Activated CD4-positive, alpha-beta T cell treated with anti-CD3 and anti-CD28 coated beads, Interleukin-2, Interleukin-6, amounts not matched to agents 100 ng/mL and 50 ng/mL, durations not matched to agents 16 hours and 8 hours (primary cell): ENCODE results near the gene SON.
A peak's percentile ranks its signal among the peaks of the same experiment; 100 is the strongest.
"Not testable (repeated sequence)": the region's sequence is repeated elsewhere in the genome, so short reads cannot be mapped to it uniquely, and the experiment has no call there.

ENCODE experiments used
- DNase-seq: peaks from one replicate; pipeline ENCODE4 v3.0.0-alpha.2; 2020

Gene SON

GRCh38 chr21:33576741-33577141, 33.9 kb downstream of the SON start:
- DNase-seq, result not testable (repeated sequence)

- no peak for DNase-seq
Measured at GRCh38 chr21:33578214-33578613, 35.4 kb downstream of the SON start.

- peak; percentile 14 for DNase-seq
Measured at GRCh38 chr21:33578959-33579542, 36.2 kb downstream of the SON start.

GRCh38 chr21:33584455-33584854, 41.6 kb downstream of the SON start:
- DNase-seq, result no peak

GRCh38 chr21:33586927-33587326, 44.1 kb downstream of the SON start:
- no peak for DNase-seq

GRCh38 chr21:33587792-33588484, 45.1 kb downstream of the SON start:
- DNase-seq, result peak; percentile 33

- peak; percentile 93 for DNase-seq
Measured at GRCh38 chr21:33588485-33589335, 45.9 kb downstream of the SON start, which contains the start of gene DONSON. Gene DONSON (minus strand): TSS chr21:33588684. CDS start chr21:33588641, 43 bp downstream.

- no peak for DNase-seq
Measured at GRCh38 chr21:33598051-33598450, 55.2 kb downstream of the SON start.

GRCh38 chr21:33608559-33608958, 65.7 kb downstream of the SON start:
- DNase-seq, result no peak

GRCh38 chr21:33611006-33611744, 68.3 kb downstream of the SON start:
- DNase-seq, result no peak

- not testable (repeated sequence) for DNase-seq
Measured at GRCh38 chr21:33617565-33617964, 74.7 kb downstream of the SON start.

- no peak for DNase-seq
Measured at GRCh38 chr21:33618407-33618806, 75.6 kb downstream of the SON start.

- DNase-seq, result no peak
Measured at GRCh38 chr21:33619726-33620125, 76.9 kb downstream of the SON start.

- DNase-seq, result no peak
Measured at GRCh38 chr21:33622253-33622652, 79.4 kb downstream of the SON start.

- not testable (repeated sequence) for DNase-seq
Measured at GRCh38 chr21:33626151-33626550, 83.3 kb downstream of the SON start.
